ENCODE results near the gene RIMOC1.

RIMOC1 gene

DNA sequence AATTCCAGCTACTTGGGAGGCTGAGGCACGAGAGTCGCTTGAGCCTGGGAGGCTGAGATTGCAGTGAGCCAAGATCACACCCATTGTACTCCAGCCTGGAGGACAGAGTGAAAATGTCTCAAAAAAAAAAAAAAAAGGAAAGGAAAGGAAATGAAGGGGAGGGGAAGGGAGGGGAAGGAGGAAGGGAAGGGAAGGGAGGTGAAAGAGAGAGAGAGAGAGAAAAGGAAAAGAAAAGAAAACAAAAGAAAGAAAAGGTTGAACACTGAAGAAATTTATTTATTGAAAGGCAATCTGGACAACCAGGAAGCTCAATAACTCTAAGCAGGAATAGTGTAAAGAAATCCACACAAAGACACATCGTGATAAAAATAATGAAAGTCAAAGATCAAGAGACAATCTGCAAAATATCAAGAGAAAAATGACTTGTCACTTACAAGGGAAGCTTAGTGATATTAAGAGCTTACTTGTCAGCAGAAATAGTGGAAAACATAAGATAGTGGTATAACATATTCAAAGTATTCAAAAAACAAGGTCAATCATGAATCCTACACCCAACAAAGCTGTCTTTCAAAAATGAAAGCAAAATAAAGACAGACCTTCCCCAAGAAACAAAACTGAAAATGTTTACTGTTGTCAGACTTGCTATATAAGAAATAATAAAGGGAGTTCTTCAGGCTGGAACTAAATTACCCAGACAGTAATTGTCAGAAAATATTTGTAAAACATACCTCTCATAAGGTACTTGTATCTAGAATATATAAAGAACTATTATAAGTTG lies 10.9 kb upstream of the RIMOC1 start:
- FAIRE-seq (peak; percentile 38), DNase-seq (ENCODE audit: insufficient read length) (no peak)
- no peak for TF ChIP-seq TAF1 (IDR thresholded peaks at IDR 0.05; ENCODE audit: borderline replicate concordance, low read depth, low read length)
- no peak for TF ChIP-seq POLR2A (IDR thresholded peaks at IDR 0.05; ENCODE audit: low read depth, low read length)
- TF ChIP-seq POLR2AphosphoS5 (IDR thresholded peaks at IDR 0.05; ENCODE audit: low read depth, low read length): no peak

GRCh38 chr5:41896230-41896629 lies 7.9 kb upstream of the RIMOC1 start:
- FAIRE-seq: no peak
- TF ChIP-seq POLR2AphosphoS5 (IDR thresholded peaks at IDR 0.05; ENCODE audit: low read depth, low read length) (no peak), POLR2A (IDR thresholded peaks at IDR 0.05; ENCODE audit: low read depth, low read length) (no peak)
- no peak for DNase-seq (ENCODE audit: insufficient read length)

DNA sequence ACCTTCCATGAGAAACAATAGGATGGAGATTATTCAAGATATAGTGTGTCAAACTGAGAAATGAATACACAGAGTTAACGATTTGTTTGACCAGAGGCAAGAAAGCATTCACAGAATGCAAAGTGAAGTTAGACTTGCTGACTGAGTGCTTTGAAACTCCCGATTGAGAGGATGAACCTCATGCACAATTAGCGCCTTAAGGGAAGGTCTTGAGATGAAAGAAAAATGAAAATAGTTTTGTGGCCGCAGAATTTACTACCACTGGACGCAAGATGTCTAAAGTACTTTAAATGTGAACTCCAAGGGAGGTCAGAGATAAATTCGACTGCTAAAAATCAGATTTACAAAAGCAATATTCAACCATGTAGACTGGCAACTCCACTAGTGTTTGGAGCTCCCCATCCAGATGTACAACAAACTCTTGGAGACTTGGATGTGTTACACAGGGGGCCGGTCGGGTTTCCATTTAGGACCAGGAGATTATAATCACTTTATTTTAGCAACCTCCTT lies 707 bp upstream of the RIMOC1 start:
- no peak for TF ChIP-seq TAF1 (IDR thresholded peaks at IDR 0.05; ENCODE audit: borderline replicate concordance, low read depth, low read length)
- no peak for TF ChIP-seq POLR2A (IDR thresholded peaks at IDR 0.05; ENCODE audit: low read depth, low read length)
- TF ChIP-seq POLR2AphosphoS5 (IDR thresholded peaks at IDR 0.05; ENCODE audit: low read depth, low read length): no peak
- peak; percentile 14 for FAIRE-seq
- no peak for DNase-seq (ENCODE audit: insufficient read length)

- TF ChIP-seq TAF1 (IDR thresholded peaks at IDR 0.05; ENCODE audit: borderline replicate concordance, low read depth, low read length) (no peak), POLR2AphosphoS5 (IDR thresholded peaks at IDR 0.05; ENCODE audit: low read depth, low read length) (no peak), POLR2A (IDR thresholded peaks at IDR 0.05; ENCODE audit: low read depth, low read length) (no peak)
Observed at GRCh38 chr5:41906151-41906550, 2.0 kb downstream of the RIMOC1 start.

GRCh38 chr5:41908374-41909079 lies 4.4 kb downstream of the RIMOC1 start:
- DNase-seq (ENCODE audit: insufficient read length): no peak
- no peak for FAIRE-seq
- TF ChIP-seq POLR2A (IDR thresholded peaks at IDR 0.05; ENCODE audit: low read depth, low read length) (no peak), TAF1 (IDR thresholded peaks at IDR 0.05; ENCODE audit: borderline replicate concordance, low read depth, low read length) (no peak), POLR2AphosphoS5 (IDR thresholded peaks at IDR 0.05; ENCODE audit: low read depth, low read length) (no peak)

More at GRCh38 chr5:41906151-41906550, 2.0 kb downstream of the RIMOC1 start:
- DNase-seq (ENCODE audit: insufficient read length) (no peak), FAIRE-seq (peak; percentile 24)

GRCh38 chr5:41918105-41918504 lies 14.0 kb downstream of the RIMOC1 start:
- no peak for FAIRE-seq
- TF ChIP-seq TAF1 (IDR thresholded peaks at IDR 0.05; ENCODE audit: borderline replicate concordance, low read depth, low read length) (no peak), POLR2AphosphoS5 (IDR thresholded peaks at IDR 0.05; ENCODE audit: low read depth, low read length) (no peak), POLR2A (IDR thresholded peaks at IDR 0.05; ENCODE audit: low read depth, low read length) (no peak)

GRCh38 chr5:41921166-41921565 lies 17.0 kb downstream of the RIMOC1 start:
- TF ChIP-seq TAF1 (IDR thresholded peaks at IDR 0.05; ENCODE audit: borderline replicate concordance, low read depth, low read length) (no peak), POLR2A (IDR thresholded peaks at IDR 0.05; ENCODE audit: low read depth, low read length) (no peak), POLR2AphosphoS5 (IDR thresholded peaks at IDR 0.05; ENCODE audit: low read depth, low read length) (no peak)
- no peak for FAIRE-seq

More at GRCh38 chr5:41918105-41918504, 14.0 kb downstream of the RIMOC1 start:
- no peak for DNase-seq (ENCODE audit: insufficient read length)

GRCh38 chr5:41921874-41922273 lies 17.7 kb downstream of the RIMOC1 start:
- FAIRE-seq (no peak), DNase-seq (ENCODE audit: insufficient read length) (no peak)
- TF ChIP-seq POLR2A (IDR thresholded peaks at IDR 0.05; ENCODE audit: low read depth, low read length): no peak
- no peak for TF ChIP-seq POLR2AphosphoS5 (IDR thresholded peaks at IDR 0.05; ENCODE audit: low read depth, low read length)
- no peak for TF ChIP-seq TAF1 (IDR thresholded peaks at IDR 0.05; ENCODE audit: borderline replicate concordance, low read depth, low read length)

More at GRCh38 chr5:41921166-41921565, 17.0 kb downstream of the RIMOC1 start:
- no peak for DNase-seq (ENCODE audit: insufficient read length)

DNA sequence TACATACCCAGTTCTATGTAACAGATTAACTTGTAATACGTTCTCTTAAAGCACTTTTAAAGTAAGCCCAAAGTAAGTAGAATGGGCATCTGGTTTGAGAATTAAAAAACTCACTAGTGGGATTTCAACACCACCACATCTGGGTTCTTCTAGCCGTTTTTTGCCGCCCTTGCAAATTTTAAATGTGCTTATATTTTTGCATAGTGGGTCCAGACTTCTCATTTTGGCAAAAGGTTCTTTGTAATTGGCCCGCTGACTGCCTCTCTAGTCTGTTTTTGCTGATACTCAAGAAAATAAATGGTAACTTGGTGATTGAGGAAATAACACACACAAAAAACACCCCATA lies 20.4 kb downstream of the RIMOC1 start:
- TF ChIP-seq POLR2A (IDR thresholded peaks at IDR 0.05; ENCODE audit: low read depth, low read length) (no peak), TAF1 (IDR thresholded peaks at IDR 0.05; ENCODE audit: borderline replicate concordance, low read depth, low read length) (no peak), POLR2AphosphoS5 (IDR thresholded peaks at IDR 0.05; ENCODE audit: low read depth, low read length) (no peak)
- DNase-seq (ENCODE audit: insufficient read length) (no peak), FAIRE-seq (no peak)

- TF ChIP-seq TAF1 (IDR thresholded peaks at IDR 0.05; ENCODE audit: borderline replicate concordance, low read depth, low read length): peak; percentile 81
- TF ChIP-seq POLR2AphosphoS5 (IDR thresholded peaks at IDR 0.05; ENCODE audit: low read depth, low read length): peak; percentile 95
- peak; percentile 92 for TF ChIP-seq POLR2A (IDR thresholded peaks at IDR 0.05; ENCODE audit: low read depth, low read length)
- FAIRE-seq (peak; percentile 90), DNase-seq (ENCODE audit: insufficient read length) (peak; percentile 60)
Observed at GRCh38 chr5:41924872-41925554, 20.9 kb downstream of the RIMOC1 start, which contains the start of gene FBXO4. FBXO4 (plus strand) TSS chr5:41925281; CDS start chr5:41925310, 29 bp downstream.

DNA sequence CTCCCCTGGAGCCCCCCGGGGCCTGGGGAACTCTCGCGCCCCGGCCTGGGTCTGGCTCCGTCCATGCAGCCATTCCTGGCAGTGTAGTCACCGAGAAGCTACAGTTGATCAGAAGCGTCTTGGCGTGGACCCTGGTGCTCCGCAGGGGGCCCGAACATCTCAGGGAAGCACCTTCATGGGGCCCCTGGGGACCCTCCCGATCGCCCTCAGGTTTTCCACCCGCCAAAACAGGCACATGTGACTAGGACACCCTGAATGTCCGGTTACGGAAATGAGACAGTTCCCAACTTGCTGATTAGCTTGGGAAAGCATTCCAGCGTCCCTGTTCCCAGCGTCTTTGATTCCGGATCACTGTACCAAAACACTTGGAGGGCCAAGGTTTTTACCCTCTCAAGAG lies 21.4 kb downstream of the RIMOC1 start:
- DNase-seq (ENCODE audit: insufficient read length) (peak; percentile 13), FAIRE-seq (no peak)
- TF ChIP-seq POLR2A (IDR thresholded peaks at IDR 0.05; ENCODE audit: low read depth, low read length): no peak
- no peak for TF ChIP-seq POLR2AphosphoS5 (IDR thresholded peaks at IDR 0.05; ENCODE audit: low read depth, low read length)
- TF ChIP-seq TAF1 (IDR thresholded peaks at IDR 0.05; ENCODE audit: borderline replicate concordance, low read depth, low read length): no peak

Measured in GM12892 (cell line).